HT1080 (cell line): ENCODE measurements around the gene ETFRF1. TPM values are rescaled to one million over a fixed set of nuclear protein-coding genes. Genes with fewer than 3 reads are reported as not detected.

Source experiments
- DNase-seq: peaks from one replicate; pipeline ENCODE4 v3.0.0-alpha.2; 2015; ENCODE audit warnings: low read depth
- total RNA-seq: library from RNA; depleted of rRNA; stranded (reverse); fragments of >200 nt; shearing (Covaris generic); gene quantifications from 2 replicates; pipeline ENCODE4 v1.2.3, GENCODE V29; 2014

ETFRF1 gene
- total RNA-seq, 1 experiment from 2014 or later: 7.6 TPM

DNA sequence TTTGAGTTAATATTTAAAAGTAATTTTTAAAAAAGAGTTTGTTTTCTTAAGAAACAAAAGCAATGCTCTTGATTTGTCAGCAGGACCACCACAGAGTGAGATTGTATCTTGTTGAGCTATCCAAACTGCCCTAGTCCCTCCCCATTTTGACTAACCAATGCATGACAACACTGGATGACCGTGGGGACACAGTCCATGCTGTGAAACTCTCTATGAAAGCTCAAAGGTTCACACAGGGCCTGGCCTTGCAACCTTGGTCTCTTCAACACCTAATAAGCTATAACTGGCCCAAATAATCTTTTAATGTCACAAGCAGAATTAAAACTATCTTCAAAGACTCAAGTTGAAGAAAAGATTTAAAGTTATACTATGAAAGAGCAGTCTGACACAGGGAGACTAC, 13.5 kb downstream of the ETFRF1 start:
- no peak for DNase-seq

DNA sequence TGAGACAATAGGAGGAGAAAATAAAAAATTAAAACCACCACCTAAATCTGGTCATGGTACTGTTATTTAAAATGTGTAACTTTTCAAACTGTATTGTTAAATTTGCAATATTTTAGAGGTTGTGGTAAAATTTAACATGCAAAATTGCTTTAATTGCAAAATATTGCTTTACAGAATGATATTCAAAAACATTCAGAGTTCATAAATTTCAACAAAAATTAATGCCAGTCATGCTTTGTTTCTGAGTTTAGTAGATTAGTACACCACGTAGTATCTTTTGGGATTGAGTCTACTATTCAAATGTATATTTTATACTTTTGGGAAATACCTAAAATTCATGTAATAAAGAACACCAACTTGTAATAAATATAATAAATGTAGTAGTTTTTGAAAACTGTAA, 18.3 kb downstream of the ETFRF1 start:
- no peak for DNase-seq

DNA sequence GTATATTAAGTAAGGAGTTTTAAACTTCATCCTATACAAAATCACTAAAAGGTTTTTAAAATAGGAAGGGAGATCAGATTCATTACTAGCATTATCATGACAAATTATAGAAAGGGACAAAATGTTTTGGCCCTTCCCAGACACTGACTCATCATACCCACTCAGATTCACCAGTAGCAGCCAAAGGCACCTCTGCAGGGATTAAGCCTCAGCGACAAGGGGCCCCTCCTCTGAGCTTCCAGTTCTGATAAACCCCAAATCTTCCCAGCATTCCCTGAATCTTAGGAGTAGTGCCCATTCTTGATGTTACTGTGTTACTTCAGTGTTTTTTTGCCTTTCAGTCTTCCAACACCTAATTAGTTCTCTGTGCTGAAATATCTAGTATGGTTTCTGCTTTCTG, 41.2 kb downstream of the ETFRF1 start:
- DNase-seq: peak; percentile 6

DNA sequence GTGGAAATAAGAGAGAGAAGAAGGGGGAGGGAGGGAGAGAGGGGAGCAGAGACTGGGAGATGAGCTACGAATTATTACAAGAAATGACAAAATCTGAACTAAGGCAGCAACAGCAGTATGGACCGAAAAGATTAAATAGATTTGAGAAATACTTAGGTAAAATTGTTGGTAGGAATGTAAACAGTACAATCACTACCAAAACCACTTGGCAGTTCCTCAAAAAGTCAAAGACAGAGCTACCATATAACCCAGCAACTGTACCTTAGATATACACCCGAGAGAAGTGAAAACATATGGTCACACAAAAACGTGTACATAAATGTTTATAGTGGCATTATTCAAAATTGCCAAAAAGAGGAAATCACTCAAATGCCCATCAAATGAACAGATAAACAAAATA, 41.6 kb downstream of the ETFRF1 start:
- DNase-seq: no peak

DNA sequence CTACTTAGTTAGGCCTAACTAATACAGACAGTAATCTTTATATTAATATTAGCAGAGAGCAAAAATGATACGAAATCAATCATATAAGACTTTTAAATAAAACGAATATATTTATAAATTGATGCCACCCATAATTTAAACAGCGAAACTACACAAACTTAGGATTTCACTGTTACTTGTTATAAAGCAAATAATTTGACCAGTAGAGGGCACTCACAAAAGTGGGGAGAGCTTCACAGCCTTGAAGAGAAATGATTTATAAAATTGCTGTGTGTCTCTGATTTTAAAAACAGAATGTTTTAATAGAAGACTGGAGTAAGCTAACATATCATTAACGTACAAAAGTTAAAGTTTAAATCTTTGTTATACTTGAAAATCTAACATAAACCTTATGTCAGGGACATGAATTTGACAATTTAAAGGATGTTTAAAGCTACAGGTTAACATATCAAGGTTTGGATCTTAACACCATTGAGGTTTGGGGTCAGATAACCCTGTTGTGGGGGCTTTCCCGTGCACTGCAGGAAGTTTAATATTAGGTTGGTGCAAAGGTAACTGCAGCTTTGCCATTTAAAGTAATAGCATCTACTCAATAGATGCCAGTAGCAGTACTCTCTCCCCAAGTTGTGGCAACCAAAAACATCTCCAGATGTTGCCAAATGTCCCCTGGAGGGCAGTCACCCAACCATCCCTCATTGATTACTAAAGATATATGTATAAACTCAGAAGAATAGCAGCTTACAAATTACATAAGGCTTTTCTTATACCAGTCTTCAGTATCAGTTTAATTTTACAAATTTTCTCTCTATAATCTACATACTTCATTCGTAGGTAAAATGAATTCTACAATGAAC, 46.4 kb downstream of the ETFRF1 start:
- DNase-seq: peak; percentile 13

DNA sequence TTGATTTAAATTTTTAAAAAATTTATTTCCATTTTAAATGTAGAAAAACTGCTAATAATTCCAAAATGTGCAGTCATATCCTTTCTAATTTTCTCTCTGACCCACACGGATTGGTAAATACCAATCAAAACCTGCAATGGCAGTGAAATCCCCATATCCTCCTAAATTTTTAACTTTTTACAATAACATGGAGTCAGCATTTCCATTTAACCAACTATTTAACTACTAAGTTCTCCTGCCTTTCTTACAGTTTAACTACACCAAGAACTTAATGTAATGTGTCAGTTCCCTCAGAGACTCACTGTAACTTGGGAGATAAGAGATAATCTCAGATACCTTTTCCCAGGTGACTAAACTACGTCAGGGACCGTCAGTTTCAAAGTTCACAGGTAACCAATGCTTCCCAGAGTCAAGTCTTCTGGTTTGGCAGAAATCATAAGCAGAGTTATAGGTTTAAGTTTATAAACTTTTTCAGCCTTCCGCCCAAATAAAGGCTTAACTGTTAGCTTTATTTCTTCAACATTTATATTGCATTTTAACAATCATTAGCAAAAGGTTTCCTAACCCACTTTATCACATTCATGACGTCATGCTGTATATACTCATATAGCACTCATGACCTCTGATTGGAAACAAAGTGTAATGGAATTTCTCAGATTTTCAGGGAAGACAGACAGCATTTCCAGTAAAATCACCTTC, 48.1 kb downstream of the ETFRF1 start:
- no peak for DNase-seq

DNA sequence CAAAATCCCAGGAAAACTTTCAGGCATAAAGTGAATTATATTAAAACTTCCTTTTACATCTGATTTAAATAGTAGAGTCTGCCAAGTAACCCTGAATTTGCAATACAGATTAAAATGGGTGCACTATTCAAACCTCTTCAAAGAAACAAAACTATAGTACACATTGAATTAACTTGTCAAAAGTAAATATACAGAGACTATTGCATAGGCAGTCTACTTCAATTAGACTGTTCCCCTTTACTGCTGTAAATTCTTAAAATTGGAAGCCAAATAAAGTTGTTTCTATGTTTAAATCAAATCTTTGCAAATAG, 48.6 kb downstream of the ETFRF1 start:
- DNase-seq: no peak

DNA sequence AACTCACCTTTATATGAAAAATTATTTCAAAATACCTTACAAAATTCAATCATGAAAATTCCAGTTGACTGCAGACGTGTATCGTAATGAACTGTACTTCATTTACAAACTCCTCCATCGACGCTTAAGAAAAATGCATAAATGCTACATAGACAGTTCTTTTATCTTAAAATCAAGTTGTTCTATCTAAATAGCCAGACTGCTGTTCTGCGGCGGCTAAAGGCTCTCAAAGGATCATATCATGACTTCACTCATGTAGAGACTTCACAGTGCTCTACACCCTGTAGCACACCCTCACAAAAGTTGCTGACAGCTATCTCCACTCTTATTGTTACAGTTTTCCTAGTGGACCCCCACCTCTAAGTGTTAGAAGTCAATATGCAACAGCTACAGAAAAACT, 50.5 kb downstream of the ETFRF1 start:
- no peak for DNase-seq

DNA sequence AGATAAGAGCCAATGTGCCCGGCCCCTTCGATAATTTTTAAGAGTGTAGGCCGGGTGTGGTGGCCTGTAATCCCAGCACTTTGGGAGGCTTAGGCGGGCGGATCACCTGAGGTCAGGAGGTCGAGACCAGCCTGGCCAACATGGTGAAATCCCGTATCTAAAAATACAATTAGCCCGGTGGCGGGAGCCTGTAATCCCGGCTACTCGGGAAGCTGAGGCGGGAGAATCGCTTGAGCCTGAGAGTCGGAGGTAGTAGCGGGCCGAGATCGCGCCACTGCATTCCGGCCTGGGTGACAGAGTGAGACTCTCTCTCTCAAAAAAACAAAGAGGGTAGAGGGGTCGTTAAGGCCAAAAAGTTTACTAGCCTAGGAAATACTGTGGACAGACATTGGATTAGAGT, 53.1 kb downstream of the ETFRF1 start:
- no peak for DNase-seq

DNA sequence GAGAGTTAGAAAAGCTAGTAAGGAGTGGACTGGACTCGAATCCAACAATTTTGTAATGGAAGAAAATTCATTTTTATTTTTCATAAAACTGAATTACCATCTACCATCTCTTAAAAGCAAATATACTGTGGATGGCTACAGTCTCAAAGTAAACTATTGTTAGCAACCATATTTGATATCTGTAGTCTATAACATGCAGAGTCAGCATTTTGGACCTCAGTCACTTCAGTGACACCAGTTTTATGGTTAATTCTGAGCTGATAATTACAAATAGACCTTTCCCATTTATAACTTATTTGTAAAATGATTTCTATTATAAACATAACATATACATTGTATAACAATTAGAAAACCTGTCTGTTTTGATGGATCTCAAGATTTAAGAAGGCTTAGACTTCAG, 53.7 kb downstream of the ETFRF1 start:
- no peak for DNase-seq

DNA sequence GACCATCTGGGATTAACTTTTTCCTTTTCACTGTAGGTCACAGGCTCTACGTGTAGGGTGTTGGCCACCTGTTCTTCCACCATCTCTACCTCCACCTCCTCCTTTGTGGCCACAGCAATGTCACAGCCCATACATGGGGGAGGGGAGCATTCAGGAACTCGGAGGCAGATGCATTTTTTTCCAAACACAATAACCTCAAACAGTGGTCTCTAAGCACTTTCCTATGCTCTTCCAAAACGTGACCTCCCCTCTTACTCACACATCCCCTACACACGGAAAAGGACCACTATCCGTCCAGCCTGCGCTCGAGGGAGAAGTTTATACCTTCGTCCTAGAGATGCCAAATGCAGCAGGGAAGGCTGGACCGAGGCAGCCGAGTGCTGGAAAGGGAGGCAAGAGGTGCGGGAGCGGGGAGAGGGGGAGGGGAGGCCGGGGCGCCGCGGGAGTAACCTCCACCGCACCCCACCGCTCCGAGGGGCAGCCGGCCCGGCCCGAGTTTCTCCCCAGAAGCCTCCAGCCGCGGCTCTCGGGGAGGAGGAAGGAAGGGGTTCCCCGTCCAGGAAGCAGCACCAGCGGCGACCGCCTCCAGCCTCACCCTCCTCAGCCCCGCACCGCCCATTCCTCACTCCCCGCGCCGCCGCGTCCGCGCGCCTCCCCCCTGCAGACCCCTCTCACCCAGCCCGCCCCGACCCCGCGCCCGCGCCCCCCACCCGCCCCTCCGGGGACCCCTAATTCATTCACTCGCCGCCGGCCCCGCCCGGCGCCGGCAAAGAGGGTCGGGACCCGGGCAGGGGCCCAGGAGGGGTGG, 55.1 kb downstream of the ETFRF1 start:
- DNase-seq: peak; percentile 15

DNA sequence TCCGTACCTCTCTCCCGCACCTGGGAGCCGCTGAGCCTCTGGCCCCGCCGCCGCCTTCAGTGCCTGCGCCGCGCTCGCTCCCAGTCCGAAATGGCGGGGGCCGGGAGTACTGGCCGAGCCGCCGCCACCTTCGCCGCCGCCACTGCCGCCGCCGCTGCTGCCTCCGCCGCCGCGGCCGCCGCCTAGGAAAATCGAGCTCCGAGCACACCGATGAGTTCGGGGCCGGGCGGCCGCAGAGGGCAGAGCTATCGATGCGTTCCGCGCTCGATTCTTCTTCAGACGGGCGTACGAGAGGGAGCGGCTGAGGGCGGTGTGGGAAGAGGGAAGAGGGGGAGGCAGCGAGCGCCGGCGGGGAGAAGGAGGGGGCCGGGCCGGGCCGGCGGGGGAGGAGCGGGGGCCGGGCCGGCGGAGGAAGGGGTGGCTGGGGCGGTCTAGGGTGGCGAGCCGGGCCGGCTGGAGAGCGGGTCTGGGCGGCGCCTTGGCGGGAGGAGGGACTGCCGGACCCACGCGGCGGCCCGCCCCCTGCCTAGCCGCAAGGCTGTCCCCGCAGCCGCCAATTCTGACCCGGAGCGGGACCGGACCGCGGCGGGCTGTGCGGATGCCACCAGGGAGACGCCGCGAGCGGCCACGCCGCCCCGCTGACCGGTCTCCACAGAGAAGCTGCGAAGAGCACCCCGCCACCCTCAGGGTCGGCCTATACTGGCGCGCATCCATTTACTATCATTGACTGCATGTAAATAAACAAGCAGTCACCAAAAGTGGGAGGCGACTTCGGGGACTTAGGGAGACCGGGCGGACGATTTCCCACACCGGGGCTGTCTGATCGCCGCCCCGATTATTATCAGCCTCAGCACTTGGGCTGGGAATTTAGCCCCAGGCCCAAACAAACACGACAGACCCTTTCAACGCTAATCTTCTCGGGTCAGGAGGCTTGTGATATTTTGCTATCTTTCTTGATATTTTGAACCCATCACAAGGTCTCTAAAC, 56.0 kb downstream of the ETFRF1 start, which contains the start of gene KRAS:
Gene KRAS (minus strand): TSS at position 186 of the 987 bp plus-strand sequence.
- peak; percentile 87 for DNase-seq

DNA sequence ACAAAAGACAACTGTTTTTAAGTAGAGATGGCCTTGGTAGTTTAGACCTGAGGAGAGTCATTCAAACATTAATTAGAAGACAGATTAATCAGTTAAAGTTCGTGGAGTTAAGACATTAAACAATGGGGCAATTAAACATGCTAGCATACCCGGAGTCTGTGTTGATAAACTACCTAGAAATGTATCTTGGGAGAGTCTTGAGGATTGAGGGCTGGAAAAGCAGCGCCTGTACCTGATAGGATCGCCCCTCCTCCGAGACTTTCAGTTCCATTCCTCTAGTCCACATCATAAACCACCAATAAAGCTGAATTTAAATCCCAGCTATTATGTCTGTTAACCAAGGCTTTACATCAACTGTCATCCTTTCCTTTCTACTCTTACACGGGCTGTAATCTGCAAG, 56.7 kb downstream of the ETFRF1 start:
- DNase-seq: no peak

DNA sequence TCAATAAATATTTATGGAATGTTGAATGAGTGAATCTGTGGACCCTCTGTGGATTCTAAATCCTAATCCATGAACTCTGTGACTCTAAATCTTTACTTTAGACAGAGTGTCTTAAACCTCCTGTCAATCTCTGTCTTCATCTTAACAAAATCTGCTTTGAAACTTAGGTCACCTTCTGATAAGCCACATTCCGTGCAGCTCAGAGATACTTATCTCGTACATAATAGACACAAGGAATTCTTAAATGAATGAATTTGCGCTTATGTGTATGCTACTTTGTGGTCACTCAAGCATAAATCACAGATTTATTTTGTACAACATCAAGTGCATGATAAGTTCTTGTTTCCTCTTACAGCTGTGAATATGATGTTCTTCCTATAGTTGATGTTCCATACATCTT, 57.9 kb downstream of the ETFRF1 start:
- no peak for DNase-seq

DNA sequence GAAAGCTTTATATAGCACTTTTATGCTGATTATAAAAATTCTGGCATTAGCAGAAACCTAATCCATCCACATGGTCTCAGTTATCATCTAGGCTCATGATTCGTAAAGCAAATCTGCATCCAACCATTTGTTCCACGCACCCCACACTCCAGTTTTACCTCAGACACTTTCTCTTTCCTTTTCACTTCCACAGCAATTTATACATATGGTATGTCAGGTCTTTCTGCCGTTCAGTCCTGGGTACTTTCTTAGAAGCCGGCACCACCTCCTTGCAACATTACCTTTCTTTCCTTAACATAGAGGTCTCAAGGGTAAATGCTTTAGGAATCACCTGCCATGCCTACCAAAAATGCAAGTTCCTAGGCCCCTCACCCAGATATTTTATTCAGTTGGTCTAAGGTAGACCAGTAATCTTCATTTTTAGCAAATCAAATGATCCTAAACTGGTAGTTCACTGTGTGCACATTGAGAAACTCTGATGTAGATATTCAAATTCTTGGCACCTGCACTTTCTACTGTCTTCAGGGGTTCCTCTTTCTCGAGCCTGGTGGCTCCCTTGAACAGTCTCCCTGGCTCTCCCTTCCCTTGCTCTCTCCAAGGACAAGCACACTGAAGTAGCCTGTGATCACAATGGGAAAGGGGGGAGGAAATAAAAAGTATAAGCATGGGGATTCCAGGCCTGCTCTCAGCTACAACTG, 58.5 kb downstream of the ETFRF1 start:
- no peak for DNase-seq

DNA sequence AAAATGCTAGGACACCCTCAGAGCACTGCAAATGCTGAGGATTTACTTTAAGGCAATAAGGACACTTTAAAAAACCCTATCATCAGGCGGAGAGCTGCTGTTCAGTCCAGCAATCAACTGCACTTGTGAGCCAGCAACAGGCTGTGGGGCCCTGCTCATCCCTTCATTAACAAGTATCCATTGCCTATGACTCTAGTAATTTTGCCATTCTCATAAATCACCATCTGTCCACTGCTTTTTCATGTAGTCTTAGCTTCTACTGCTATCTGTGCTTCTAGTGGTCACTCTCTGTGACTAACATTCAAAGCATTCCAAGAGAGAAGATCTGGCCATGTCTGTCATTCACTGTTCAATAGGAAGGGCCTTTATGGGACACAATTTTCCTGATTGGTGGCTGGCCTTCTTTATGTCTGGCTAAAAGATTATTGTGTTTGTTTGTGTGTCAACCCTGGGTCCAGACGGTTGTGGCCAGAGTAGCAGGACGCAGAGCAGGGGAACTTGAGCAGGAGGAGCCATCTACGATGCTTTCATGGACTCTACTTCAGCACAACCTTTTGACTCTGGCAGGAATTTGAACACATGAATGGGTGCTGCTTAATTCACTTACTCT, 59.3 kb downstream of the ETFRF1 start:
- peak; percentile 36 for DNase-seq
